HepG2 (cell line): Measurements from ENCODE around the gene LIPT2. TPM values are rescaled to one million over a fixed set of nuclear protein-coding genes. Genes with fewer than 3 reads are reported as not detected.
A peak's percentile ranks its signal among the peaks of the same experiment; 100 is the strongest.

Source experiments
- BORCS8-MEF2B ChIP-seq: sonication (generic); formaldehyde crosslinking; IDR thresholded peaks from 2 replicates; pipeline ENCODE4 v1.8.0; 2022; ENCODE audit warnings: mild to moderate bottlenecking, missing genetic modification reagents
- CBFB ChIP-seq: sonication (generic); formaldehyde crosslinking; IDR thresholded peaks from 2 replicates; pipeline ENCODE4 v1.4.0; 2020; ENCODE audit warnings: missing genetic modification reagents
- CCDC6 ChIP-seq: sonication (generic); formaldehyde crosslinking; IDR thresholded peaks from 2 replicates; pipeline ENCODE4 v1.8.1; 2022; ENCODE audit warnings: mild to moderate bottlenecking, missing genetic modification reagents, moderate library complexity
- CEBPG ChIP-seq: IDR thresholded peaks from 2 replicates; pipeline ENCODE4 v1.6.1; 2016
- FOXA3 ChIP-seq: IDR thresholded peaks from 2 replicates; pipeline ENCODE4 v1.6.1; 2016; ENCODE audit warnings: missing genetic modification reagents, missing compliant biosample characterization
- FOXO1 ChIP-seq: sonication (generic); formaldehyde crosslinking; IDR thresholded peaks from 2 replicates; pipeline ENCODE4 v1.4.0; 2020; ENCODE audit warnings: missing genetic modification reagents
- HHEX ChIP-seq: IDR thresholded peaks from 2 replicates; pipeline ENCODE4 v1.6.1; 2016; ENCODE audit warnings: control low read depth
- IKZF1 ChIP-seq: fragments of 450-650 bp; IDR thresholded peaks from 2 replicates; pipeline ENCODE4 v1.7.1; 2016
- PAF1 ChIP-seq: IDR thresholded peaks from 2 replicates; pipeline ENCODE4 v1.6.1; 2016; ENCODE audit warnings: missing genetic modification reagents, missing compliant biosample characterization
- PHF20 ChIP-seq: sonication (generic); formaldehyde crosslinking; IDR thresholded peaks from 2 replicates; pipeline ENCODE4 v1.5.0; 2020; ENCODE audit warnings: mild to moderate bottlenecking, missing genetic modification reagents
- SMYD3 ChIP-seq: sonication (generic); formaldehyde crosslinking; IDR thresholded peaks from 2 replicates; pipeline ENCODE4 v1.8.1; 2023; ENCODE audit warnings: mild to moderate bottlenecking, missing genetic modification reagents
- SOX5 ChIP-seq: IDR thresholded peaks from 2 replicates; pipeline ENCODE4 v1.6.1; 2016; ENCODE audit warnings: borderline replicate concordance
- SYNCRIP ChIP-seq: fragments of 200-400 bp; formaldehyde crosslinking; IDR thresholded peaks from 2 replicates; pipeline ENCODE4 v1.6.1; 2018; ENCODE audit warnings: mild to moderate bottlenecking, low read depth, low read length; ENCODE audit not compliant: insufficient read depth
- TSC22D2 ChIP-seq: sonication (generic); formaldehyde crosslinking; IDR thresholded peaks from 2 replicates; pipeline ENCODE4 v1.5.1; 2020; ENCODE audit warnings: missing genetic modification reagents, mild to moderate bottlenecking, borderline replicate concordance
- XBP1 ChIP-seq: sonication (generic); formaldehyde crosslinking; IDR thresholded peaks from 2 replicates; pipeline ENCODE4 v1.5.0; 2020; ENCODE audit warnings: missing genetic modification reagents
- ZC3H4 ChIP-seq: sonication (generic); formaldehyde crosslinking; IDR thresholded peaks from 2 replicates; pipeline ENCODE4 v1.4.0; 2020; ENCODE audit warnings: missing genetic modification reagents, borderline replicate concordance
- ZNF251 ChIP-seq: sonication (generic); formaldehyde crosslinking; IDR thresholded peaks from 2 replicates; pipeline ENCODE4 v1.9.0; 2021; ENCODE audit warnings: mild to moderate bottlenecking, missing genetic modification reagents
- ZNF788 ChIP-seq: sonication (generic); formaldehyde crosslinking; IDR thresholded peaks from 2 replicates; pipeline ENCODE4 v1.5.0; 2020; ENCODE audit warnings: mild to moderate bottlenecking, missing genetic modification reagents, borderline replicate concordance
- ZSCAN22 ChIP-seq: sonication (generic); formaldehyde crosslinking; IDR thresholded peaks from 2 replicates; pipeline ENCODE4 v1.4.0; 2020; ENCODE audit warnings: mild to moderate bottlenecking, missing genetic modification reagents
- polyA plus RNA-seq, 8 experiments: library from polyadenylated mRNA; depleted of rRNA in 3 of 8; stranded (reverse) in 7 of 8; unstranded in 1 of 8; fragments of >200 nt; fragmentation: Illumina TruSeq in 4 of 8; extraction: Trizol in 4 of 8; gene quantifications; 2 replicates each; pipeline versions ENCODE4 v1.2.1 to v1.2.3, GENCODE V29; 2011 to 2016; ENCODE audit warnings: low read depth in 4 of 8, missing spikeins in 1 of 8, mixed read lengths in 1 of 8; ENCODE audit not compliant: insufficient read depth in 1 of 8
- total RNA-seq, 5 experiments: library from RNA; depleted of rRNA; stranded (reverse); fragments of >200 nt; fragmentation: Illumina TruSeq; extraction: Trizol; gene quantifications; 2 replicates each; pipeline ENCODE4 v1.2.3, GENCODE V29; 2016; ENCODE audit warnings: low read depth in 1 of 5
- TF ChIP-seq, protein P1 (sequence below): sonication (generic); formaldehyde crosslinking; conservative IDR thresholded peaks from 2 replicates; pipeline ENCODE4 v1.4.0; 2020; ENCODE audit warnings: missing genetic modification reagents
- TF ChIP-seq, protein P2 (sequence below): sonication (generic); formaldehyde crosslinking; IDR thresholded peaks from 2 replicates; pipeline ENCODE4 v1.5.1; 2020; ENCODE audit warnings: missing genetic modification reagents, mild to moderate bottlenecking, borderline replicate concordance
- TF ChIP-seq, protein P3 (sequence below): sonication (generic); formaldehyde crosslinking; IDR thresholded peaks from 2 replicates; pipeline ENCODE4 v1.4.0; 2020; ENCODE audit warnings: mild to moderate bottlenecking, missing genetic modification reagents
- TF ChIP-seq, protein P4 (sequence below): sonication (generic); formaldehyde crosslinking; IDR thresholded peaks from 2 replicates; pipeline ENCODE4 v1.5.0; 2020; ENCODE audit warnings: mild to moderate bottlenecking, missing genetic modification reagents

Gene LIPT2
- total and polyA plus RNA-seq, 2 of the 13 experiments (the other 11 are each of a cell fraction or from before 2014, with no cell fraction given): 3.0 to 5.6 TPM

DNA sequence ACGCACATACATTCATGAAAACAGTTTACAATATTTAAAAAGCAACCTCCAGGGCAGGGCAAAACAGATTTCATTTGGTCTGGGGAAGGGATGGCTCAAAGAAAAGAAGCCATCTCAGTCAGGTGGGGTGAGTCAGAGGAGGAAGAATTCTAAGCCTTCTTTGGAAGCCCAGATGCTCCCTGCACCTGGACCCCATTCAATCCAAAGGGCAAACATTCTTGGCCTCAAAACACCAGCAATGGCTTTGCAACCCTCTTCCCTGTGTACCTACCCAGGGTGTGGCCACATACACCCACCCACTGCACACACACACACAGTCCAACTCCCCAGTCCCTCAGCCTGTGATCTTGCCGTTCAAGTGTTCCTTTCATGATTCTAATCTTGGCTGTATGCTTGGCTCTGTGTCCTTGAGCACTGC lies 28.2 kb downstream of the LIPT2 start (continued):
- TF ChIP-seq, protein P1, sequence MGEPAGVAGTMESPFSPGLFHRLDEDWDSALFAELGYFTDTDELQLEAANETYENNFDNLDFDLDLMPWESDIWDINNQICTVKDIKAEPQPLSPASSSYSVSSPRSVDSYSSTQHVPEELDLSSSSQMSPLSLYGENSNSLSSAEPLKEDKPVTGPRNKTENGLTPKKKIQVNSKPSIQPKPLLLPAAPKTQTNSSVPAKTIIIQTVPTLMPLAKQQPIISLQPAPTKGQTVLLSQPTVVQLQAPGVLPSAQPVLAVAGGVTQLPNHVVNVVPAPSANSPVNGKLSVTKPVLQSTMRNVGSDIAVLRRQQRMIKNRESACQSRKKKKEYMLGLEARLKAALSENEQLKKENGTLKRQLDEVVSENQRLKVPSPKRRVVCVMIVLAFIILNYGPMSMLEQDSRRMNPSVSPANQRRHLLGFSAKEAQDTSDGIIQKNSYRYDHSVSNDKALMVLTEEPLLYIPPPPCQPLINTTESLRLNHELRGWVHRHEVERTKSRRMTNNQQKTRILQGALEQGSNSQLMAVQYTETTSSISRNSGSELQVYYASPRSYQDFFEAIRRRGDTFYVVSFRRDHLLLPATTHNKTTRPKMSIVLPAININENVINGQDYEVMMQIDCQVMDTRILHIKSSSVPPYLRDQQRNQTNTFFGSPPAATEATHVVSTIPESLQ (CRISPR knock-in tag): no peak
- TF ChIP-seq SOX5 (peak; percentile 23; the same call in 1 of the 2 replicates), FOXA3 (CRISPR knock-in tag) (peak; percentile 72), BORCS8-MEF2B (CRISPR knock-in tag) (no peak), ZSCAN22 (no peak), PHF20 (CRISPR knock-in tag) (no peak), CCDC6 (CRISPR knock-in tag) (no peak), ZNF788 (CRISPR knock-in tag) (no peak), ZNF251 (CRISPR knock-in tag) (no peak), HHEX (CRISPR knock-in tag) (no peak), FOXO1 (peak; percentile 43; the same call in 1 of the 2 replicates), IKZF1 (no peak), CEBPG (peak; percentile 23; the same call in 1 of the 2 replicates), XBP1 (CRISPR knock-in tag) (no peak), SMYD3 (CRISPR knock-in tag) (no peak), ZC3H4 (CRISPR knock-in tag) (no peak), TSC22D2 (no peak), SYNCRIP (no peak), PAF1 (CRISPR knock-in tag) (no peak), CBFB (CRISPR knock-in tag) (no peak)
- TF ChIP-seq, protein P2, sequence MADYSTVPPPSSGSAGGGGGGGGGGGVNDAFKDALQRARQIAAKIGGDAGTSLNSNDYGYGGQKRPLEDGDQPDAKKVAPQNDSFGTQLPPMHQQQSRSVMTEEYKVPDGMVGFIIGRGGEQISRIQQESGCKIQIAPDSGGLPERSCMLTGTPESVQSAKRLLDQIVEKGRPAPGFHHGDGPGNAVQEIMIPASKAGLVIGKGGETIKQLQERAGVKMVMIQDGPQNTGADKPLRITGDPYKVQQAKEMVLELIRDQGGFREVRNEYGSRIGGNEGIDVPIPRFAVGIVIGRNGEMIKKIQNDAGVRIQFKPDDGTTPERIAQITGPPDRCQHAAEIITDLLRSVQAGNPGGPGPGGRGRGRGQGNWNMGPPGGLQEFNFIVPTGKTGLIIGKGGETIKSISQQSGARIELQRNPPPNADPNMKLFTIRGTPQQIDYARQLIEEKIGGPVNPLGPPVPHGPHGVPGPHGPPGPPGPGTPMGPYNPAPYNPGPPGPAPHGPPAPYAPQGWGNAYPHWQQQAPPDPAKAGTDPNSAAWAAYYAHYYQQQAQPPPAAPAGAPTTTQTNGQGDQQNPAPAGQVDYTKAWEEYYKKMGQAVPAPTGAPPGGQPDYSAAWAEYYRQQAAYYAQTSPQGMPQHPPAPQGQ (CRISPR knock-in tag): no peak
- TF ChIP-seq, protein P3, sequence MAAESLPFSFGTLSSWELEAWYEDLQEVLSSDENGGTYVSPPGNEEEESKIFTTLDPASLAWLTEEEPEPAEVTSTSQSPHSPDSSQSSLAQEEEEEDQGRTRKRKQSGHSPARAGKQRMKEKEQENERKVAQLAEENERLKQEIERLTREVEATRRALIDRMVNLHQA (CRISPR knock-in tag): no peak
- TF ChIP-seq, protein P4, sequence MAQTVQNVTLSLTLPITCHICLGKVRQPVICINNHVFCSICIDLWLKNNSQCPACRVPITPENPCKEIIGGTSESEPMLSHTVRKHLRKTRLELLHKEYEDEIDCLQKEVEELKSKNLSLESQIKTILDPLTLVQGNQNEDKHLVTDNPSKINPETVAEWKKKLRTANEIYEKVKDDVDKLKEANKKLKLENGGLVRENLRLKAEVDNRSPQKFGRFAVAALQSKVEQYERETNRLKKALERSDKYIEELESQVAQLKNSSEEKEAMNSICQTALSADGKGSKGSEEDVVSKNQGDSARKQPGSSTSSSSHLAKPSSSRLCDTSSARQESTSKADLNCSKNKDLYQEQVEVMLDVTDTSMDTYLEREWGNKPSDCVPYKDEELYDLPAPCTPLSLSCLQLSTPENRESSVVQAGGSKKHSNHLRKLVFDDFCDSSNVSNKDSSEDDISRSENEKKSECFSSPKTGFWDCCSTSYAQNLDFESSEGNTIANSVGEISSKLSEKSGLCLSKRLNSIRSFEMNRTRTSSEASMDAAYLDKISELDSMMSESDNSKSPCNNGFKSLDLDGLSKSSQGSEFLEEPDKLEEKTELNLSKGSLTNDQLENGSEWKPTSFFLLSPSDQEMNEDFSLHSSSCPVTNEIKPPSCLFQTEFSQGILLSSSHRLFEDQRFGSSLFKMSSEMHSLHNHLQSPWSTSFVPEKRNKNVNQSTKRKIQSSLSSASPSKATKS (CRISPR knock-in tag): no peak
